SHP77 treated with DMSO at 0.1 percent for 48 hours (cell line): Measurements from ENCODE around the gene PPM1N.
A peak's percentile ranks its signal among the peaks of the same experiment; 100 is the strongest.
"Not testable (repeated sequence)": the region's sequence is repeated elsewhere in the genome, so short reads cannot be mapped to it uniquely, and the experiment has no call there.

Experiments
- DNase-seq: peaks from one replicate; lab custom pipeline; 2025; lab: John Stamatoyannopoulos, UW

PPM1N gene

GRCh38 chr19:45510352-45510751 lies 12.1 kb downstream of the PPM1N start:
- not testable (repeated sequence) for DNase-seq

- DNase-seq: no peak
These were observed 12.8 kb downstream of the PPM1N start for GRCh38 chr19:45511074-45511473.

- DNase-seq: no peak
These were observed 14.7 kb downstream of the PPM1N start for GRCh38 chr19:45512881-45513483.

GRCh38 chr19:45514376-45515051 lies 16.3 kb downstream of the PPM1N start:
- DNase-seq: no peak

- no peak for DNase-seq
These were observed 16.9 kb downstream of the PPM1N start for GRCh38 chr19:45515081-45515624.

GRCh38 chr19:45515807-45516401 lies 17.7 kb downstream of the PPM1N start:
- DNase-seq: no peak

GRCh38 chr19:45517238-45517637 lies 19.0 kb downstream of the PPM1N start:
- no peak for DNase-seq

GRCh38 chr19:45517641-45518468 lies 19.6 kb downstream of the PPM1N start:
- DNase-seq: no peak

GRCh38 chr19:45518469-45518826 lies 20.2 kb downstream of the PPM1N start:
- no peak for DNase-seq

- no peak for DNase-seq
These were observed 24.0 kb downstream of the PPM1N start for GRCh38 chr19:45522010-45522941.

GRCh38 chr19:45523642-45524256 lies 25.5 kb downstream of the PPM1N start:
- DNase-seq: peak; percentile 72

GRCh38 chr19:45524575-45525129 lies 26.4 kb downstream of the PPM1N start:
- no peak for DNase-seq

GRCh38 chr19:45526143-45526542 lies 27.9 kb downstream of the PPM1N start:
- DNase-seq: peak; percentile 32

- DNase-seq: no peak
These were observed 28.7 kb downstream of the PPM1N start for GRCh38 chr19:45526971-45527370.

- DNase-seq: no peak
These were observed 29.5 kb downstream of the PPM1N start for GRCh38 chr19:45527731-45528130.

GRCh38 chr19:45528149-45528743 lies 30.0 kb downstream of the PPM1N start:
- DNase-seq: no peak

GRCh38 chr19:45528744-45529419 lies 30.6 kb downstream of the PPM1N start:
- no peak for DNase-seq

GRCh38 chr19:45529420-45529785 lies 31.2 kb downstream of the PPM1N start:
- DNase-seq: no peak

- no peak for DNase-seq
These were observed 33.1 kb downstream of the PPM1N start for GRCh38 chr19:45531349-45531748.

GRCh38 chr19:45539459-45539858 lies 41.2 kb downstream of the PPM1N start:
- DNase-seq: no peak
